ENCODE data around the gene NET1. TPM values are rescaled to one million over a fixed set of nuclear protein-coding genes. Genes with fewer than 3 reads are reported as not detected.

NET1 gene
- total RNA-seq, 2 donors from 2014 or later: 47.3 to 64.9 TPM

DNA sequence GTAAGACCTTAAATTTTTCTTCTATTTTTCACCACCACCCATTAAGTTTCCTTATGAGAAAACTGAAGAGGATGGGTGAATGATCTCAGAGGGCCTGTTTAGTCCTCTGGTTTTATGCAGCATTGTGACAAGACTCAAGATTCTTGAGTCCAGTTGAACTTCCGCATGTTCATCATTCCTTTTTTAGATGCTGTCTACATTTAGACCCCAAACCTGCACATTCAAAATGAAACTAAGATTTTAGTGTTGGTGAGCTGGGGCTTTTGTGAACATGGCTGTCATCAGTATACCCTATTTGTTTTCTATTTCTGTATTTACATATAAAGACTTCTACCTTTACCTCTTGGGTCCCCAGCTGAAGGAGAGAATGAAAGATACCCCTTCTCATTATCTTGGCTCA, 31.1 kb downstream of the NET1 start:
- Mint-ChIP-seq H3K4me1 (peaks cover 16% of the 10 kb centered on the region), H3K4me3 (no peak overlapping the region), H3K27ac (no peak overlapping the region), H3K27me3 (ENCODE audit: insufficient read depth) (no peaks in the 10 kb centered on the region), H3K36me3 (ENCODE audit: low read depth) (no peaks in the 10 kb centered on the region), H3K9me3 (no peaks in the 10 kb centered on the region)
- Histone ChIP-seq H3K9me3 (ENCODE audit: control insufficient read depth, low read length) (no peaks in the 10 kb centered on the region), H3K4me3 (ENCODE audit: low read length) (no peak overlapping the region), H3K27ac (ENCODE audit: low read depth, low read length) (no peak overlapping the region), H3K27me3 (ENCODE audit: control insufficient read depth, insufficient read depth, low read length, poor library complexity, severe bottlenecking) (no peaks in the 10 kb centered on the region), H3K4me1 (ENCODE audit: control insufficient read depth, insufficient read depth, low read length) (no peaks in the 10 kb centered on the region), H3K9ac (ENCODE audit: extremely low read depth, low read length, poor library complexity, severe bottlenecking) (no peak overlapping the region), H3K36me3 (ENCODE audit: control insufficient read depth, insufficient read depth, low read length) (no peaks in the 10 kb centered on the region)
- 88% methylated on average over 1 of the region's 1 CpG; no CpG with 5 or more reads in 1 of the 2 experiments for WGBS, 2 experiments (ENCODE audit: insufficient coverage in 1 of 2, insufficient read length in 1 of 2)
- DNase-seq: no peak
- TF ChIP-seq CTCF (conservative IDR thresholded peaks at IDR 0.05): no peak

GRCh38 chr10:5445006-5445405, 32.6 kb downstream of the NET1 start:
- no peaks in the 10 kb centered on the region for H3K36me3 ChIP-seq (ENCODE audit: control insufficient read depth, insufficient read depth, low read length)
- H3K9me3 ChIP-seq (ENCODE audit: control insufficient read depth, low read length): no peaks in the 10 kb centered on the region
- H3K4me3 ChIP-seq (ENCODE audit: low read length): no peak overlapping the region
- H3K9ac ChIP-seq (ENCODE audit: extremely low read depth, low read length, poor library complexity, severe bottlenecking): no peak overlapping the region
- Mint-ChIP-seq H3K27me3 (ENCODE audit: insufficient read depth) (no peaks in the 10 kb centered on the region), H3K27ac (no peak overlapping the region), H3K4me3 (no peak overlapping the region), H3K36me3 (ENCODE audit: low read depth) (no peaks in the 10 kb centered on the region), H3K9me3 (no peaks in the 10 kb centered on the region), H3K4me1 (peaks cover 24% of the 10 kb centered on the region)
- no peak for TF ChIP-seq CTCF (conservative IDR thresholded peaks at IDR 0.05)
- H3K27me3 ChIP-seq (ENCODE audit: control insufficient read depth, insufficient read depth, low read length, poor library complexity, severe bottlenecking): no peaks in the 10 kb centered on the region
- WGBS, 2 experiments (ENCODE audit: insufficient coverage in 1 of 2, insufficient read length in 1 of 2): 97% methylated on average over 5 of the region's 5 CpGs
- H3K4me1 ChIP-seq (ENCODE audit: control insufficient read depth, insufficient read depth, low read length): peaks cover 6% of the 10 kb centered on the region
- H3K27ac ChIP-seq (ENCODE audit: low read depth, low read length): no peak overlapping the region
- no peak for DNase-seq

DNA sequence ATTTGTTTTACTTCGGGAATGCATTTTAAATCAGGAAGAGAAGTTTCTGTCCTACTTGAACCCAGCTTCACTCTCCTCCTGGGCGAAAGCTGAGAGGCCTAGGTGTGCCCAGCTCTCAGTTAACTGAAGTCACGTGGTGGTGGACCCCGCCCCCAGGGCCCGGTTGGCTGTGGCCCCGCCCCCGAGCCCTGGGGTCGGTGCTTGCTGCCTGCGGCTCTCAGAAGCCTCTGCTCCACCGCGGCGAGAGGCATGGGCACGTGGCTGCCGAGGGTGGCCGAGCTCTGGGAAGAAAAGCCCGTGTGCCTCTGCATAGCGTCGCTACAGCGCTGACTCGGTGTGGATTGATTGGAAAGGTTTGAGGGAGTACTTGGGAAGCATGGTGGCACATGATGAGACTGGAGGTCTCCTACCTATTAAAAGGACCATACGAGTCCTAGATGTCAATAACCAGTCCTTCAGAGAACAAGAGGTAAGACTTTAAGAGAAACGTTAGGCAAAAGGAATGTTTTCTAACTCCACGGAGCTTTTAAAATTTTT, 34.1 kb downstream of the NET1 start:
- Mint-ChIP-seq H3K9me3 (no peaks in the 10 kb centered on the region), H3K36me3 (ENCODE audit: low read depth) (peaks cover under 1% of the 10 kb centered on the region), H3K4me3 (peak overlapping the region; percentile 65), H3K27ac (peak overlapping the region; percentile 90), H3K4me1 (peaks cover 24% of the 10 kb centered on the region), H3K27me3 (ENCODE audit: insufficient read depth) (no peaks in the 10 kb centered on the region)
- no peaks in the 10 kb centered on the region for H3K36me3 ChIP-seq (ENCODE audit: control insufficient read depth, insufficient read depth, low read length)
- H3K4me3 ChIP-seq (ENCODE audit: low read length): peak overlapping the region; percentile 86
- no peaks in the 10 kb centered on the region for H3K9me3 ChIP-seq (ENCODE audit: control insufficient read depth, low read length)
- 7 to 8% methylated on average over 12 to 23 of the region's 23 CpGs for WGBS, 2 experiments (ENCODE audit: insufficient coverage in 1 of 2, insufficient read length in 1 of 2)
- no peak overlapping the region for H3K27ac ChIP-seq (ENCODE audit: low read depth, low read length)
- peaks cover 6% of the 10 kb centered on the region for H3K4me1 ChIP-seq (ENCODE audit: control insufficient read depth, insufficient read depth, low read length)
- H3K9ac ChIP-seq (ENCODE audit: extremely low read depth, low read length, poor library complexity, severe bottlenecking): peak overlapping the region; percentile 73
- no peaks in the 10 kb centered on the region for H3K27me3 ChIP-seq (ENCODE audit: control insufficient read depth, insufficient read depth, low read length, poor library complexity, severe bottlenecking)
- no peak for TF ChIP-seq CTCF (conservative IDR thresholded peaks at IDR 0.05)
- peak; percentile 98 for DNase-seq

All from endodermal cell (in vitro differentiated cells).